Hematopoietic multipotent progenitor cell treated with erythropoietin and hydrocortisone succinate and interleukin-3 and kit ligand, for 8 days (in vitro differentiated cells): ENCODE measurements around the gene AVPI1.
A peak's percentile ranks its signal among the peaks of the same experiment; 100 is the strongest.
"Not testable (repeated sequence)": the region's sequence is repeated elsewhere in the genome, so short reads cannot be mapped to it uniquely, and the experiment has no call there.

ENCODE experiments used
- DNase-seq: peaks from one replicate; pipeline ENCODE4 v3.0.0-alpha.2; 2015

The AVPI1 gene

GRCh38 chr10:97711640-97712572, 24.9 kb upstream of the AVPI1 start:
- DNase-seq = no peak

- peak; percentile 69 for DNase-seq
Measured at GRCh38 chr10:97708976-97709946, 22.2 kb upstream of the AVPI1 start.

GRCh38 chr10:97708167-97708566, 21.1 kb upstream of the AVPI1 start:
- no peak for DNase-seq

DNA sequence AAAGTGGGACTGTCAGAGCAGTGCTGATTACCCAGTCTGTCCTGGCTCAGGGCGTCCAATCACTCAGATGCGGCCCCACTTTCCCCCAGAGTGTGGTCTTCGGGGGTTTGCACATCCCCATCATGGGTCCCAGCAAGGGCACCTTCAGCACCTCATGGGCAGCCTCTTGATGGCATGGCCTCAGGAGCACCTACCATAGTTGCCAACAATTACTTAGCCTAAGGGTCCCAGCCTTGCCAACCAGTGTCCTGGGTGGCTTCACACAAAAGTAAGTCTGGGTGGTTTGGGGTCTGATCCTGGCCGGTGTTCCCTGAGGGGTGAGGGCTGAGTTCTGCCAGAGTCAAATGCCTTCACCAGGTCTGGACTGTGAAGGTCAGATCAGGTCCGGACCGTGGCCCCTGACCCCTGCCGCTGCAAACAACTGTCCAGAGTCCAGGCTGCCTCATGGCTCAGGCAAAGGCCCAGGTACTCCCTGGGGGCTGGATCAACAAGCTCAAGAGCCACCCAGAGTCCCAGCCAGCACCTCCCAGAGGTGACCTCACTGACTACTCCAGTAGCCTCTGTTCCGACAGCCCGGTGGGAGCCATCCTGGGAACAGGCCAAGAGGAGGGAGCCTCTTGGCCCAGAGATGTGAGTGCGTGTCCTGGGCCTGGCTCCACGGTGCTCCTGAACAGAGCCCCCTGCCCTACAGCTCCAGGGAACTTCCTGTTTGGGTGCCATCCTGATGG, 20.3 kb upstream of the AVPI1 start:
- no peak for DNase-seq

- DNase-seq = no peak
Measured at GRCh38 chr10:97705006-97705670, 18.1 kb upstream of the AVPI1 start.

GRCh38 chr10:97704341-97704740, 17.3 kb upstream of the AVPI1 start:
- DNase-seq = no peak

- DNase-seq = no peak
Measured at GRCh38 chr10:97703398-97704067, 16.5 kb upstream of the AVPI1 start.

DNA sequence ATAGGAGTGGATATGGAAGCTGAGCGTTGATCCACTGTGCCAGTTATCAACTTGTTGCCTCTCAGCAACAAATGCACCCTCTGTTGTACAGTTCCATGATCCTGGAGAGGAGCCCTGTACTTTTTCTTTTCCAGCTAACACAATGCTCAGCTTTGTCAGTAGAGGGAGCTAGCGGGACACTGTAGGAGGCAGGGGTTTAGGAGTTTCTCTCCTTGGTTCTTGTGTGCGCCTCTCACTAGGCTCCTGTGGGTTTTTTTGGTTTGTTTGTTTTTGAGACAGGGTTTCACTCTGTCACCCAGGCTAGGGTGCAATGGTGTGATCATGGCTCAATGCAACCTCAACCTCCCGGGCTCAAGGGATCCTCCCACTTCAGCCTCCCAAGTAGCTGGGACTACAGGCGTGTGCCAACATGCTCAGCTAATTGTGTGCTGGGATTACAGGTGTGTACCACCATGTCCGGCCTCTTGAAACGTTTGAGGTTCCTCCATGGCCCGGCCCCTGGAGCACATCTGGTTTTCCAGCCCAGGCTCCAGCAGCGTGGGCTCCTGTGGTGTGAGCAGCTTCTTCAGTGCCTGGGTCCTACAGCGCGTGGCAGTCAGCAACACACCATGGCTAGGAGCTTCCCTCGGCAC, 14.5 kb upstream of the AVPI1 start:
- DNase-seq = peak; percentile 86

GRCh38 chr10:97698072-97698655, 11.1 kb upstream of the AVPI1 start:
- DNase-seq = not testable (repeated sequence)

DNA sequence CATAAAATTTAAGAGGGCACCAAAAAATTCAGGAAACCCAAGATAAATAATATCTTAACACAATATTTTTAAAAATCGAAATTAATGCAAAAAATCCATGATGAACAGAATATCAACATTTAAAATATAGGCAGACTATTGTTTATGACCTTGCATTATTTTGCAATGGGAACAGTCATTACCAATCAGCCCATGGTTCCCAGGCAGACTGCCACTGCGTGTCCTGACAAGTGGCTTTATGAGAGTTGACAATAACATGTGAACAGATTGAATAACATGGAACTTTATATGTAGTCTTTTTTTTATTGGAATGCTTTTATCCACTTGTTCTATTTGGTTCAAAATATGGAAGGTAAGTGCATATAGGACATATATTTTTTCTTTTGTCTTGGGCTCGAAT, 3.1 kb upstream of the AVPI1 start:
- no peak for DNase-seq

GRCh38 chr10:97689559-97690020, 2.5 kb upstream of the AVPI1 start:
- peak; percentile 85 for DNase-seq

GRCh38 chr10:97687785-97688781, 1.0 kb upstream of the AVPI1 start:
- peak; percentile 21 for DNase-seq

DNA sequence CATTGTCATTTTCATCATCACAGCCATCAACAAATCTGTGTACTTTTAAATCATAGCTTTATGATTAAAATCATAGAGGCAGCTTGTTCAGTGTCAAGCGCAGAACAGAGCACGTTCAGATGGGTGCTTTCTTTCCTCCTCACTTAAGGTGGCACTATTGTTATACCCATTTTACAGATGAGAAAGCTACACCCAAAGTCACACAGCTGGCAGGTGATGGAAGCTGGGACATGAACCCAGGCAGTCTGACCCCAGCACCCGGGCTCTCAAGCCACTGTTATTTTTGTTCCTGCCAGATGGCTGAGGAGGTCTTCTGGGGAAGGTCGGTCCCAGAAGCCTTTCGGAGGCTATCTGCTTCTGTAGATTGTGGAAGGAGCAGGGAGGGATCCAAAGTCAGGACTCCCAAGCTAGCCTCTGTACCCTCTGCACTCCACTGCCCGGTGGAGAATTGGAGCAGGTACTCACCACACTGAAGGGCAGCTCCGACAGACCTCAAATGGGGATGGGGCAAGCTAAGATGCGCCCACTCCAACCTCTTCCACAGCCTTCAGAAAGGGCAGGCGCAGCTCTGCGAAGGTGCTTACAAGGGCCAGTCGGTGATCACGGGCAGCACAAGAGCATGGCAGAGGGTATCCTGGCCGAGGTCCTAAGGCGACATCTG, 610 bp downstream of the AVPI1 start:
- DNase-seq = peak; percentile 69

GRCh38 chr10:97685395-97685958, 1.6 kb downstream of the AVPI1 start:
- peak; percentile 19 for DNase-seq

- DNase-seq = no peak
Measured at GRCh38 chr10:97684866-97685394, 2.1 kb downstream of the AVPI1 start.

DNA sequence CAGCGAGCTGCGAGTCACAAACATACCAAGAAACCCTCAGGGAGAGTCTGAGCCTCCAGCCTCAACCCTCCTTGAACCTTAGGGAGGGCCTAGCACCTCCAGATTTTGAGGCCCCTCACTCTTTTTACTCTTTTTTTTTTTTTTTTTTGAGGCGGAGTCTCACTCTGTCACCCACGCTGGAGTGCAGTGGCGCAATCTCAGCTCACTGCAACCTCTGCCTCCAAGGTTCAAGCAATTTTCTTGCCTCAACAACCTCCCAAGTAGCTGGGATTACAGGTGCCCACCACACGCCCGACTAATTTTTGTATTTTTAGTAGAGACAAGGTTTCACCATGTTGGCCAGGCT, 2.7 kb downstream of the AVPI1 start:
- DNase-seq = not testable (repeated sequence)

- DNase-seq = peak; percentile 15
Measured at GRCh38 chr10:97683556-97684367, 3.3 kb downstream of the AVPI1 start.
